Liver (tissue), 3 donors: ENCODE measurements around the gene NRROS.

Source experiments
- FOXA1 ChIP-seq: IDR thresholded peaks from 2 replicates; pipeline ENCODE4 v1.6.1; 2016; ENCODE audit warnings: antibody characterized with exemption
- GABPA ChIP-seq, 2 donors: IDR thresholded peaks in 1 of 2; conservative IDR thresholded peaks in 1 of 2; 2 replicates each; pipeline ENCODE4 v1.6.1; 2016; ENCODE audit warnings: antibody characterized with exemption in 2 of 2, mild to moderate bottlenecking in 1 of 2, moderate library complexity in 1 of 2
- RAD21 ChIP-seq, 2 donors: IDR thresholded peaks; 2 replicates each; pipeline ENCODE4 v1.6.1; 2016; ENCODE audit warnings: antibody characterized with exemption in 2 of 2, mild to moderate bottlenecking in 2 of 2
- SP1 ChIP-seq: IDR thresholded peaks from 2 replicates; pipeline ENCODE4 v1.6.1; 2018; ENCODE audit warnings: antibody characterized with exemption, mild to moderate bottlenecking
- TF ChIP-seq, protein P1 (sequence below): IDR thresholded peaks from 2 replicates; pipeline ENCODE4 v1.6.1; 2016; ENCODE audit warnings: antibody characterized with exemption
- TF ChIP-seq, protein P2 (sequence below): IDR thresholded peaks from 2 replicates; pipeline ENCODE4 v1.6.1; 2016; ENCODE audit warnings: antibody characterized with exemption, mild to moderate bottlenecking
- TF ChIP-seq, protein P3 (sequence below): fragments of 150-350 bp; IDR thresholded peaks from 2 replicates; pipeline ENCODE4 v1.5.1; 2017; ENCODE audit warnings: improper control_type of control experiment, low read depth, low read length; ENCODE audit not compliant: missing input control
- donor health status: healthy.
- donor health status: healthy.

GRCh38 chr3:196656213-196656612 lies 16.7 kb downstream of the NRROS start:
- TF ChIP-seq, protein P1, sequence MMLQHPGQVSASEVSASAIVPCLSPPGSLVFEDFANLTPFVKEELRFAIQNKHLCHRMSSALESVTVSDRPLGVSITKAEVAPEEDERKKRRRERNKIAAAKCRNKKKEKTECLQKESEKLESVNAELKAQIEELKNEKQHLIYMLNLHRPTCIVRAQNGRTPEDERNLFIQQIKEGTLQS: no peak
- TF ChIP-seq, protein P2, sequence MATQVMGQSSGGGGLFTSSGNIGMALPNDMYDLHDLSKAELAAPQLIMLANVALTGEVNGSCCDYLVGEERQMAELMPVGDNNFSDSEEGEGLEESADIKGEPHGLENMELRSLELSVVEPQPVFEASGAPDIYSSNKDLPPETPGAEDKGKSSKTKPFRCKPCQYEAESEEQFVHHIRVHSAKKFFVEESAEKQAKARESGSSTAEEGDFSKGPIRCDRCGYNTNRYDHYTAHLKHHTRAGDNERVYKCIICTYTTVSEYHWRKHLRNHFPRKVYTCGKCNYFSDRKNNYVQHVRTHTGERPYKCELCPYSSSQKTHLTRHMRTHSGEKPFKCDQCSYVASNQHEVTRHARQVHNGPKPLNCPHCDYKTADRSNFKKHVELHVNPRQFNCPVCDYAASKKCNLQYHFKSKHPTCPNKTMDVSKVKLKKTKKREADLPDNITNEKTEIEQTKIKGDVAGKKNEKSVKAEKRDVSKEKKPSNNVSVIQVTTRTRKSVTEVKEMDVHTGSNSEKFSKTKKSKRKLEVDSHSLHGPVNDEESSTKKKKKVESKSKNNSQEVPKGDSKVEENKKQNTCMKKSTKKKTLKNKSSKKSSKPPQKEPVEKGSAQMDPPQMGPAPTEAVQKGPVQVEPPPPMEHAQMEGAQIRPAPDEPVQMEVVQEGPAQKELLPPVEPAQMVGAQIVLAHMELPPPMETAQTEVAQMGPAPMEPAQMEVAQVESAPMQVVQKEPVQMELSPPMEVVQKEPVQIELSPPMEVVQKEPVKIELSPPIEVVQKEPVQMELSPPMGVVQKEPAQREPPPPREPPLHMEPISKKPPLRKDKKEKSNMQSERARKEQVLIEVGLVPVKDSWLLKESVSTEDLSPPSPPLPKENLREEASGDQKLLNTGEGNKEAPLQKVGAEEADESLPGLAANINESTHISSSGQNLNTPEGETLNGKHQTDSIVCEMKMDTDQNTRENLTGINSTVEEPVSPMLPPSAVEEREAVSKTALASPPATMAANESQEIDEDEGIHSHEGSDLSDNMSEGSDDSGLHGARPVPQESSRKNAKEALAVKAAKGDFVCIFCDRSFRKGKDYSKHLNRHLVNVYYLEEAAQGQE: no peak
- TF ChIP-seq, protein P3, sequence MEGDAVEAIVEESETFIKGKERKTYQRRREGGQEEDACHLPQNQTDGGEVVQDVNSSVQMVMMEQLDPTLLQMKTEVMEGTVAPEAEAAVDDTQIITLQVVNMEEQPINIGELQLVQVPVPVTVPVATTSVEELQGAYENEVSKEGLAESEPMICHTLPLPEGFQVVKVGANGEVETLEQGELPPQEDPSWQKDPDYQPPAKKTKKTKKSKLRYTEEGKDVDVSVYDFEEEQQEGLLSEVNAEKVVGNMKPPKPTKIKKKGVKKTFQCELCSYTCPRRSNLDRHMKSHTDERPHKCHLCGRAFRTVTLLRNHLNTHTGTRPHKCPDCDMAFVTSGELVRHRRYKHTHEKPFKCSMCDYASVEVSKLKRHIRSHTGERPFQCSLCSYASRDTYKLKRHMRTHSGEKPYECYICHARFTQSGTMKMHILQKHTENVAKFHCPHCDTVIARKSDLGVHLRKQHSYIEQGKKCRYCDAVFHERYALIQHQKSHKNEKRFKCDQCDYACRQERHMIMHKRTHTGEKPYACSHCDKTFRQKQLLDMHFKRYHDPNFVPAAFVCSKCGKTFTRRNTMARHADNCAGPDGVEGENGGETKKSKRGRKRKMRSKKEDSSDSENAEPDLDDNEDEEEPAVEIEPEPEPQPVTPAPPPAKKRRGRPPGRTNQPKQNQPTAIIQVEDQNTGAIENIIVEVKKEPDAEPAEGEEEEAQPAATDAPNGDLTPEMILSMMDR: no peak
- TF ChIP-seq SP1: no peak
- TF ChIP-seq GABPA (IDR thresholded peaks at IDR 0.05 in 1 of 2, conservative IDR thresholded peaks at IDR 0.05 in 1 of 2): no peak
- TF ChIP-seq RAD21 (IDR thresholded peaks at IDR 0.05): no peak
- TF ChIP-seq FOXA1: no peak
